ENCODE measurements around the gene ZNF287.

ZNF287 gene

GRCh38 chr17:16515933-16516332 lies 53.1 kb downstream of the ZNF287 start:
- Histone ChIP-seq H3K4me3 (ENCODE audit: low read depth, low read length) (no peak overlapping the region), H3K4me1 (ENCODE audit: control insufficient read depth, insufficient read depth, low read length) (peaks cover 23% of the 10 kb centered on the region), H3K36me3 (ENCODE audit: control insufficient read depth, insufficient read depth, low read length) (no peaks in the 10 kb centered on the region), H3K9me3 (ENCODE audit: control insufficient read depth, insufficient read depth, low read depth, low read length) (no peaks in the 10 kb centered on the region), H3K27me3 (ENCODE audit: control insufficient read depth, insufficient read depth, low read length) (no peaks in the 10 kb centered on the region), H3K9ac (ENCODE audit: low read length) (no peak overlapping the region), H3K27ac (ENCODE audit: low read depth, low read length) (no peak overlapping the region)

- Histone ChIP-seq H3K4me1 (ENCODE audit: control insufficient read depth, insufficient read depth, low read length) (peaks cover 22% of the 10 kb centered on the region), H3K9ac (ENCODE audit: low read length) (no peak overlapping the region), H3K27me3 (ENCODE audit: control insufficient read depth, insufficient read depth, low read length) (no peaks in the 10 kb centered on the region), H3K9me3 (ENCODE audit: control insufficient read depth, insufficient read depth, low read depth, low read length) (no peaks in the 10 kb centered on the region), H3K4me3 (ENCODE audit: low read depth, low read length) (no peak overlapping the region), H3K36me3 (ENCODE audit: control insufficient read depth, insufficient read depth, low read length) (no peaks in the 10 kb centered on the region), H3K27ac (ENCODE audit: low read depth, low read length) (no peak overlapping the region)
These were observed 55.1 kb downstream of the ZNF287 start for GRCh38 chr17:16513873-16514272.

- no peak overlapping the region for H3K27ac ChIP-seq (ENCODE audit: low read depth, low read length)
- no peak overlapping the region for H3K9ac ChIP-seq (ENCODE audit: low read length)
- no peaks in the 10 kb centered on the region for H3K9me3 ChIP-seq (ENCODE audit: control insufficient read depth, insufficient read depth, low read depth, low read length)
- no peaks in the 10 kb centered on the region for H3K27me3 ChIP-seq (ENCODE audit: control insufficient read depth, insufficient read depth, low read length)
- peaks cover 19% of the 10 kb centered on the region for H3K4me1 ChIP-seq (ENCODE audit: control insufficient read depth, insufficient read depth, low read length)
- H3K4me3 ChIP-seq (ENCODE audit: low read depth, low read length) = no peak overlapping the region
- no peaks in the 10 kb centered on the region for H3K36me3 ChIP-seq (ENCODE audit: control insufficient read depth, insufficient read depth, low read length)
These were observed 57.0 kb downstream of the ZNF287 start for GRCh38 chr17:16512011-16512410.

GRCh38 chr17:16511593-16511992 lies 57.4 kb downstream of the ZNF287 start:
- no peak overlapping the region for H3K9ac ChIP-seq (ENCODE audit: low read length)
- no peaks in the 10 kb centered on the region for H3K9me3 ChIP-seq (ENCODE audit: control insufficient read depth, insufficient read depth, low read depth, low read length)
- H3K4me3 ChIP-seq (ENCODE audit: low read depth, low read length) = no peak overlapping the region
- H3K36me3 ChIP-seq (ENCODE audit: control insufficient read depth, insufficient read depth, low read length) = no peaks in the 10 kb centered on the region
- H3K27ac ChIP-seq (ENCODE audit: low read depth, low read length) = no peak overlapping the region
- H3K27me3 ChIP-seq (ENCODE audit: control insufficient read depth, insufficient read depth, low read length) = no peaks in the 10 kb centered on the region
- H3K4me1 ChIP-seq (ENCODE audit: control insufficient read depth, insufficient read depth, low read length) = peaks cover 15% of the 10 kb centered on the region

- Histone ChIP-seq H3K9ac (ENCODE audit: low read length) (no peak overlapping the region), H3K27me3 (ENCODE audit: control insufficient read depth, insufficient read depth, low read length) (no peaks in the 10 kb centered on the region), H3K27ac (ENCODE audit: low read depth, low read length) (no peak overlapping the region), H3K4me1 (ENCODE audit: control insufficient read depth, insufficient read depth, low read length) (peaks cover 9% of the 10 kb centered on the region), H3K9me3 (ENCODE audit: control insufficient read depth, insufficient read depth, low read depth, low read length) (no peaks in the 10 kb centered on the region), H3K36me3 (ENCODE audit: control insufficient read depth, insufficient read depth, low read length) (no peaks in the 10 kb centered on the region), H3K4me3 (ENCODE audit: low read depth, low read length) (no peak overlapping the region)
These were observed 61.0 kb downstream of the ZNF287 start for GRCh38 chr17:16507918-16508533.

GRCh38 chr17:16506188-16506587 lies 62.8 kb downstream of the ZNF287 start:
- H3K27me3 ChIP-seq (ENCODE audit: control insufficient read depth, insufficient read depth, low read length) = no peaks in the 10 kb centered on the region
- H3K9ac ChIP-seq (ENCODE audit: low read length) = no peak overlapping the region
- no peaks in the 10 kb centered on the region for H3K4me1 ChIP-seq (ENCODE audit: control insufficient read depth, insufficient read depth, low read length)
- H3K27ac ChIP-seq (ENCODE audit: low read depth, low read length) = no peak overlapping the region
- no peaks in the 10 kb centered on the region for H3K36me3 ChIP-seq (ENCODE audit: control insufficient read depth, insufficient read depth, low read length)
- H3K4me3 ChIP-seq (ENCODE audit: low read depth, low read length) = no peak overlapping the region
- no peaks in the 10 kb centered on the region for H3K9me3 ChIP-seq (ENCODE audit: control insufficient read depth, insufficient read depth, low read depth, low read length)

GRCh38 chr17:16504984-16505383 lies 64.0 kb downstream of the ZNF287 start:
- Histone ChIP-seq H3K9ac (ENCODE audit: low read length) (no peak overlapping the region), H3K27ac (ENCODE audit: low read depth, low read length) (no peak overlapping the region), H3K4me3 (ENCODE audit: low read depth, low read length) (no peak overlapping the region), H3K36me3 (ENCODE audit: control insufficient read depth, insufficient read depth, low read length) (no peaks in the 10 kb centered on the region), H3K4me1 (ENCODE audit: control insufficient read depth, insufficient read depth, low read length) (no peaks in the 10 kb centered on the region), H3K9me3 (ENCODE audit: control insufficient read depth, insufficient read depth, low read depth, low read length) (no peaks in the 10 kb centered on the region), H3K27me3 (ENCODE audit: control insufficient read depth, insufficient read depth, low read length) (no peaks in the 10 kb centered on the region)

Data from HUES6 (cell line).